Fibroblast of upper back skin (primary cell): ENCODE data around the gene PGM2L1.
"Not testable (repeated sequence)": the region's sequence is repeated elsewhere in the genome, so short reads cannot be mapped to it uniquely, and the experiment has no call there.

Experiments
- DNase-seq: peaks from one replicate; pipeline ENCODE4 v3.0.0-alpha.2; 2013

Gene PGM2L1

DNA sequence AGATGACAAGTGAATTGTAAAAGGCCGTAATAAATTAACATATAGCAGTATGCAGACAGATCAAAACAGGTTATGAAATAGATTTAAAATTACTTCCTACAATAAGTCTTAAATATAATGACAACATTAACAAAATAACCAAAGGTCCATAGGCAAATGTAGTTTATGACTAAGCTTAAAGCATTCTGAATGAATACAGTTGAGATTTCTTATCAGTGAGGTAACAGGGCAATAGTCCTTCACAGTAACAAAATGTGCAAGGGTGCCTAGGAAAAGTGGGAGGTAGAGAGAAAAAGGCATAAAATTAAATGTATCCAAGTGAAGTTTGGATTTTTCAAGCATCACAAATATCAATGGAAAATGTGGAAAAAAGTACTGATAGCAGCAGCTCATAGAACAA lies 65.9 kb downstream of the PGM2L1 start:
- DNase-seq, result no peak

- DNase-seq, result not testable (repeated sequence)
Observed at GRCh38 chr11:74331000-74331399, 67.2 kb downstream of the PGM2L1 start.

GRCh38 chr11:74330075-74330858 lies 68.0 kb downstream of the PGM2L1 start:
- DNase-seq, result peak; percentile 45

GRCh38 chr11:74327076-74327475 lies 71.2 kb downstream of the PGM2L1 start:
- DNase-seq, result no peak

DNA sequence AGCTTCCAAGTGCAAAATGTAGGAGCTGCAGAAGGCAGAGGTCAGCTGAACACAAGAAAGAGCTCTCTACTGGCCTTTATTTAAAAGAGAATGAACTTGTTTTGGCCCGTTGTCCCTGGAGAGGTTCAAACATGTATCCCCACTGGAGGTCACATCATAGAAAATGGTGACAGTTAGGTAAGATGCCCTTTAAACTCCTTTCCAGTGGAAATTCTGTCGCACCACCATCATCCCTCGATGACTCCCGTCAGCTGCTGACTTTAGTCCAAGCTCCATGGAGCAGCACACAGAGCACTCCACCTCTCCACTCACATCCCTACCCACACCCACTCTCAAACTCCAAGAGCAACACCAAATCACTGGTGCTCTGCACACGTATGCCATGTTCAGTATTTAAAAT lies 71.6 kb downstream of the PGM2L1 start:
- DNase-seq, result no peak

DNA sequence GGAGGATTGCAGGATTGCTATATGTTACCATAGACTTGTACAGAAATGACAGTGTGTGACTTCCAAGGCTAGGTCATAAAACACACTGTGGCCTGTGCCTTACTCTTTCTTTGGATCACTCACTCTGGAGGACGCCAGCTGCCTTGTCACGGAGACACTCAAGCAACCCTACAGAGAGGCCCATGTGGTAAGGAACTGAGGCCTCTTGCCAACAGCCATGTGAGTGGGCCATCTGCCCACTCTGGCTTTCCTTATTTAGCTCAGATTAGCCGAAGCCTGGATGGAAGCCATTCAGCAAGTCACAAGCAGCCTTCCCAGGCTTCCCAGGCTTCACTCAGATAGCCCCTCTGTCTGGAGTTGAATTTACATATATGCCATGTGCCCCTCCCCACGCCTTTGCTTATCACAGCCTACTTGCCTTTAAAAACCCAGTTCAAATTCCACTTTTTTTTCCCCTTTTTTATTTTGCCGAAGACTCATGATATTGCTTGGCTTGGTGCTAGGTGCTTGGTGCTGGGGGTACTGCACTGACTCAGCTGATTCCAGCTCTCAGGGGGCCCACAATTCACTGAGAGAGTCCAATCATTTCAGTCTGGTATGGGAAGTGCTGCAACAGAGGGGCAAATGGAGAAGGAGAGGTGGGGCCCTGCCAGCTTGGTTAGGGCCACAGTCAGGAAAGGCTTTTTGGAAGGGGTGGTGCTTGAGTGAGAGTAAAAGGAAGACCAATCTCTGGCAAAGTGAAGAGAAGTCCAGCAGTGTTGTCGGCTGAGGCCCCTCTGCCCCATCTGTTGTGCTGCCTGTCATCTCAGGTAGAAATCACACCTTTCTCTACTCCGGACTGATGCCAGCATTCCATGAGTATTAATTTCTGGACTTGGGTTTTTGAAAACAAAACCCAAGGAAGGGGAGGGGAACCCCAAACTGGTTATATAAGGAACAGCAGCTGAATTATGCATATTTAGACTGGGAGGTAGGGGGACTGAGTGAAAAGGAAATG lies 72.3 kb downstream of the PGM2L1 start:
- peak; percentile 92 for DNase-seq

- DNase-seq, result no peak
Observed at GRCh38 chr11:74322667-74323066, 75.6 kb downstream of the PGM2L1 start.

GRCh38 chr11:74321487-74322188 lies 76.6 kb downstream of the PGM2L1 start:
- peak; percentile 68 for DNase-seq

GRCh38 chr11:74320538-74320937 lies 77.7 kb downstream of the PGM2L1 start:
- DNase-seq, result no peak

- peak; percentile 96 for DNase-seq
Observed at GRCh38 chr11:74319139-74319816, 79.0 kb downstream of the PGM2L1 start.

- DNase-seq, result peak; percentile 79
Observed at GRCh38 chr11:74318241-74318932, 79.8 kb downstream of the PGM2L1 start.

- DNase-seq, result peak; percentile 66
Observed at GRCh38 chr11:74316772-74317505, 81.3 kb downstream of the PGM2L1 start.

- no peak for DNase-seq
Observed at GRCh38 chr11:74312326-74312725, 85.9 kb downstream of the PGM2L1 start.

GRCh38 chr11:74311352-74311926 lies 86.8 kb downstream of the PGM2L1 start, which contains the start of gene P4HA3:
Gene P4HA3, minus strand, starts transcription at chr11:74311640. Its CDS starts 29 bp downstream, at chr11:74311611.
- peak; percentile 59 for DNase-seq

- no peak for DNase-seq
Observed at GRCh38 chr11:74310857-74311256, 87.4 kb downstream of the PGM2L1 start.

- peak; percentile 77 for DNase-seq
Observed at GRCh38 chr11:74307434-74307833, 90.8 kb downstream of the PGM2L1 start.

- peak; percentile 28 for DNase-seq
Observed at GRCh38 chr11:74306435-74307175, 91.6 kb downstream of the PGM2L1 start.

DNA sequence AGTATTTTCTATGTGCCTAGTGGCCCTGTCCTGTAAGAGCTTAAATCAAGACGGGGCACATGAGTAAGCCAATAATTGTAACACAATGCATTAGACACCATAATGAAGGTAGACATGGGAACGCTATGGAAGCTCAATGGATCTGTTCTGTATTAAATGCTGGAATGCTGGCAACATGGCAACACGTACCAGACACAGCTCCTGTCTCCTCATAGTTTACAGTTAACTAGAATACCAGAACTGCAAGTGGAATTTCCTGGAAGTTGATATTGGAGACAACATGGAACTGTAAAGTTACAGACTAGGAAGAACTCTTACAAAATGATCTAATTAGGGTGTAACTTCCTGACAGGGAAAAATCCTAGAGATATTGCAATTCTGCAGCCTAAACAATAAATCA lies 99.2 kb downstream of the PGM2L1 start:
- peak; percentile 32 for DNase-seq

DNA sequence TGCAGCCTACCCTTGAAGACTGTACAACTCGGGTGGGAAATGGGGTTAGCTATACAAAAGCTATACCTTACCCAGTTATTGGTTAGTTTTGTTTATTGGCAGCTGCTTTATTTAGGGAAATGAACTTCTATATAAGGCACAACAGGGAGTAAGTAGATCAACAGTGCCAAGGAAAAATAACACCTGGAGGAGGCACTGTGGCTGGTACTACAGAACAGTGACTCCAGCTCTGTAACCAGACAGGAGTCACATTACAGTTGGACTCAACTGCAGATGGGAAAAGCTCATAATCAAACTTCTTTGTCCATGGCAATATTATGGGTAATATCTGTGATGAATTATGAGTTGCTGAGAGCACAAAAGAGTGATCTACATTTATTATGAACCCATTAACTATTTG lies 100.7 kb downstream of the PGM2L1 start:
- DNase-seq, result no peak

DNA sequence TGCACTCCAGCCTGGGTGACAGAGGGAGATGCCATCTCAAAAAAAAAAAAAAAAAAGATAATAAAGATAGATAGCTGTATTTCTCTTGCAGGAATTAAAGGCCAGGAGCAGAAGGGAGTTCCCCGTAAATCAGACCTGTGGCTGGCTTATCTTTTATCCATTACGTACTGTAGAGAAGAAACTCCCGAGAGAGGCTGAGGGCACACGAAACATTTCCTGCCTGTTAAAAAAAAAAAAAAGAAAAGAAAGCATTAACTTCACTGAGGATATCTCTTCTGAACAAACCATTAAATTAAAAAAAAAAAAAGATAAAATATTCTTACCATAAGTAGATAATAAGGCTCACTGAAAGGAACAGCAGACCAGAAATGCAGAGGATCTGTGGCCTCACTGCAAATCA lies 109.3 kb downstream of the PGM2L1 start:
- peak; percentile 56 for DNase-seq
